ENCODE results near the gene TIMM8A. TPM values are rescaled to one million over a fixed set of nuclear protein-coding genes. Genes with fewer than 3 reads are reported as not detected.
"Not testable (repeated sequence)": the region's sequence is repeated elsewhere in the genome, so short reads cannot be mapped to it uniquely, and the experiment has no call there.

Gene TIMM8A
- total and polyA plus RNA-seq, 3 experiments from 2014 or later = 11.8 to 43.3 (median 40.1) TPM

DNA sequence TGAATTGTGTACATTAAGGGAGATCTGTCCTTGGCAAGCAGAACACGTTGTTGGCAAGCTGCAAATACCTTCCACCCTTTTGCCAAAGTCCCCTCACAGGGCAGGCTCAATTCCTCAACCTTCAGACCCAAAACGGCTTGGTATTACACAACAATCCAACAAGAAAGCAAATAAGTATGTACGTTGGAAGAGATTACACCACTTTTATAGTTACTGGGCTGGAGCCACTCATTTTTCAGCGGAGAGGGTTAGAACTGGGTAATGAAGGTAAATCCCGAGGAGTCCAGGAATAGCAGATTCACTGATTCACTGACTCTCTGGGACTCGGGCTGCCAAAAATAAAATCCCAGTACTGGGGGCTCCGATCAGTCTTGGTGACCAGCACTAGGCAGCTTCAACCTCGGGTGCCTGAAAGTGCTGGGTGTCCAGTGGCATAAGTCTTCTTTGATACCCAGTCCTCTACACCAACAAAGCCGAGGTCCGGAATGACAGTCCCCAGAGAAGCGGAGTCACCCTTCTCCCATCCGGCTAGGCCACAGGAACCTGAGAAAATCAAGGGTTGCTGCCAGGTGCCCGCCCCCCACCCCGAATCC lies 587 bp downstream of the TIMM8A start:
- Histone ChIP-seq H3K27me3 (ENCODE audit: insufficient read depth, low read length, poor library complexity, severe bottlenecking) (no peaks in the 10 kb centered on the region), H3K27ac (ENCODE audit: low read depth, low read length) (peak overlapping the region; percentile 74), H3K4me1 (ENCODE audit: insufficient read depth, low read length) (no peaks in the 10 kb centered on the region), H3K9me3 (ENCODE audit: low read length) (no peaks in the 10 kb centered on the region), H3K36me3 (ENCODE audit: insufficient read depth, low read length) (no peaks in the 10 kb centered on the region), H3K4me3 (ENCODE audit: low read length) (peak overlapping the region; percentile 88)
- Mint-ChIP-seq H3K27ac (peak overlapping the region; percentile 87 to 96 (median 91)), H3K9me3 (no peaks in the 10 kb centered on the region), H3K4me3 (peak overlapping the region; percentile 88 to 97 (median 92)), H3K27me3 (peaks cover 0 to 6% of the 10 kb centered on the region in 2 donors), H3K4me1 (peaks cover 14 to 22% (median 15%) of the 10 kb centered on the region in 3 donors), H3K36me3 (peaks cover 0 to 15% (median 1%) of the 10 kb centered on the region in 3 donors)
- CTCF ChIA-PET = interaction anchor here (2.9 kb wide), 1 partner anchor 43 kb away, joined by 12 read pairs; the partner anchor contains the start of gene RPL36A
- peak in 1 of 5 donors; percentile 2 for DNase-seq
- POLR2A ChIA-PET = interaction anchor here (1.2 to 1.8 kb wide), 4 partner anchors 43 to 584 kb away, joined by 3 to 8 read pairs (median 4); partner anchors contain the start of genes GLA, HNRNPH2, RPL36A and ZMAT1

DNA sequence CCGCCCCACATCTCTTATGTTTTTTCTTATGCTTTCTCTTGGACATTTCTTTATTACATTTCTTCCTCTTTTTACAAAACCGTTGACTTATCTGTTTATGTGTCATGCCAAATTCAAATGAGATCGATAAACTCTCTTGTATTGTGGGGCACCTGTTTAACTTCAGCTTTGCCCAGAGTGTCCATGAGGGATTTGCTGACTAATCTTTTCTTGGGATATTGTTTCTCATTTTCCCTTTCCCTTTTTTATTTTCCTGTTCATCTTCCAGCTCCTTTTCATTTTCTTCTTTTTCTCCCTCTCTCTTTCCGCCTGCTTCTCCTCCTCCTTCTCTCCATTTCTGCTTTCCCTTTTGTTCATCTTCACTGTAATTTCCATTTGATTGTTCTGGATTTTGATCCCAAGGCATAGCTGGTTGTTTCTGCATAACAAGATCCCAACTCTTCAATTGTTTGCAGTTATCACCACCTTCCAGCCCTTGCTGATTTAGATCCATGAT lies 10.7 kb downstream of the TIMM8A start:
- Mint-ChIP-seq H3K27me3 (peaks cover 0 to 2% of the 10 kb centered on the region in 2 donors), H3K36me3 (peaks cover 0 to 1% (median 0%) of the 10 kb centered on the region in 3 donors)

GRCh38 chrX:101334310-101334709 lies 14.2 kb downstream of the TIMM8A start:
- H3K36me3 Mint-ChIP-seq; H3K27ac ChIP-seq (ENCODE audit: low read depth, low read length); H3K27ac Mint-ChIP-seq; H3K27me3 Mint-ChIP-seq; POLR2A ChIA-PET; H3K27me3 ChIP-seq (ENCODE audit: insufficient read depth, low read length, poor library complexity, severe bottlenecking); H3K4me1 ChIP-seq (ENCODE audit: insufficient read depth, low read length); H3K4me3 Mint-ChIP-seq; H3K9me3 ChIP-seq (ENCODE audit: low read length); H3K36me3 ChIP-seq (ENCODE audit: insufficient read depth, low read length); CTCF ChIA-PET; H3K4me3 ChIP-seq (ENCODE audit: low read length); H3K9me3 Mint-ChIP-seq; DNase-seq; H3K4me1 Mint-ChIP-seq: not testable (repeated sequence)

More for the DNA sequence above, 10.7 kb downstream of the TIMM8A start:
- no peaks in the 10 kb centered on the region for H3K36me3 ChIP-seq (ENCODE audit: insufficient read depth, low read length)
- no peaks in the 10 kb centered on the region for H3K4me1 ChIP-seq (ENCODE audit: insufficient read depth, low read length)
- H3K9me3 ChIP-seq (ENCODE audit: low read length) = no peaks in the 10 kb centered on the region
- Mint-ChIP-seq H3K27ac (no peak overlapping the region), H3K4me1 (no peaks in the 10 kb centered on the region), H3K9me3 (peaks cover 0 to 2% (median 0%) of the 10 kb centered on the region in 5 donors), H3K4me3 (no peak overlapping the region)
- H3K4me3 ChIP-seq (ENCODE audit: low read length) = no peak overlapping the region
- CTCF ChIA-PET = no interaction called here
- H3K27ac ChIP-seq (ENCODE audit: low read depth, low read length) = no peak overlapping the region
- no peaks in the 10 kb centered on the region for H3K27me3 ChIP-seq (ENCODE audit: insufficient read depth, low read length, poor library complexity, severe bottlenecking)
- DNase-seq = no peak
- POLR2A ChIA-PET = no interaction called here

DNA sequence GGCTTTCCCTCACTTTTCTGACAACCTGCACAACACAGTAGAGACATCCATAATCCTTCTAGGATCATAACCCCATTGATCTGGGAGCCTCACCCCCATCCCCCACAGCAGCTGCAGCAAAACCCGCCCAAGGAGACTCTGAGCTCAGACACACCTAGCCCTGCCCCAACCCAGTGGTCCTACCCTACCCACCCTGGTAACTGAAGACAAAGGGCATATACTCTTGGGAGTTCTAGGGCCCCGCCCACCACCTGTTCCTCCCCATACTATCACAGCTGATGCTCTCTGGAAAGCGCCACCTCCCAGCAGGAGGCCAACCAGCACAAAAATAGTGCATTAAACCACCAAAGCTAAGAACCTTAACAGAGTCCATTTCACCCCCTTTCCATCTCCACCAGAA lies 21.9 kb downstream of the TIMM8A start:
- H3K36me3 ChIP-seq (ENCODE audit: insufficient read depth, low read length); H3K36me3 Mint-ChIP-seq; H3K27ac Mint-ChIP-seq; H3K4me1 Mint-ChIP-seq; H3K27me3 ChIP-seq (ENCODE audit: insufficient read depth, low read length, poor library complexity, severe bottlenecking); H3K4me3 Mint-ChIP-seq; H3K9me3 ChIP-seq (ENCODE audit: low read length); H3K9me3 Mint-ChIP-seq; H3K4me1 ChIP-seq (ENCODE audit: insufficient read depth, low read length); H3K27me3 Mint-ChIP-seq; CTCF ChIA-PET; H3K27ac ChIP-seq (ENCODE audit: low read depth, low read length); POLR2A ChIA-PET; DNase-seq; H3K4me3 ChIP-seq (ENCODE audit: low read length): not testable (repeated sequence)

- Histone ChIP-seq H3K27ac (ENCODE audit: low read depth, low read length) (no peak overlapping the region), H3K36me3 (ENCODE audit: insufficient read depth, low read length) (no peaks in the 10 kb centered on the region), H3K4me3 (ENCODE audit: low read length) (no peak overlapping the region), H3K9me3 (ENCODE audit: low read length) (no peaks in the 10 kb centered on the region), H3K4me1 (ENCODE audit: insufficient read depth, low read length) (no peaks in the 10 kb centered on the region), H3K27me3 (ENCODE audit: insufficient read depth, low read length, poor library complexity, severe bottlenecking) (no peaks in the 10 kb centered on the region)
- H3K27me3 Mint-ChIP-seq = peaks cover 3 to 4% of the 10 kb centered on the region in 2 donors
- H3K9me3 Mint-ChIP-seq = peaks cover 0 to 3% (median 0%) of the 10 kb centered on the region in 5 donors
- POLR2A ChIA-PET = no interaction called here
- no peak for DNase-seq
- H3K4me1 Mint-ChIP-seq = no peaks in the 10 kb centered on the region
- H3K27ac Mint-ChIP-seq = no peak overlapping the region
- H3K36me3 Mint-ChIP-seq = no peaks in the 10 kb centered on the region
- CTCF ChIA-PET = no interaction called here
- H3K4me3 Mint-ChIP-seq = no peak overlapping the region
Observed at GRCh38 chrX:101303790-101304189, 44.8 kb downstream of the TIMM8A start.

Other genes starting within 250 kb of the TIMM8A start
- under 1 TPM; 0.18 TPM for gene DRP2, start 129.0 kb downstream of the TIMM8A start, total RNA-seq
- not detected for gene DRP2, start 129.0 kb downstream of the TIMM8A start, polyA plus RNA-seq
- gene TAF7L, start 57.4 kb downstream of the TIMM8A start, total RNA-seq = not detected
- not detected for gene TAF7L, start 57.4 kb downstream of the TIMM8A start, polyA plus RNA-seq
- gene BTK, start 37.4 kb upstream of the TIMM8A start, total RNA-seq = under 1 TPM; 0.48 to 0.60 TPM
- not detected for gene BTK, start 37.4 kb upstream of the TIMM8A start, polyA plus RNA-seq
- gene RPL36A, start 42.3 kb upstream of the TIMM8A start, total RNA-seq = 100 to 1,000 TPM; 332 to 416 TPM
- gene RPL36A, start 42.3 kb upstream of the TIMM8A start, polyA plus RNA-seq = 2,098 TPM
- gene GLA, start 59.2 kb upstream of the TIMM8A start, total RNA-seq = 10 to 100 TPM; 43.3 to 44.2 TPM
- 17.0 TPM for gene GLA, start 59.2 kb upstream of the TIMM8A start, polyA plus RNA-seq
- gene HNRNPH2, start 59.5 kb upstream of the TIMM8A start, total RNA-seq = 10 to 100 TPM; 21.3 to 22.0 TPM
- gene HNRNPH2, start 59.5 kb upstream of the TIMM8A start, polyA plus RNA-seq = 78.7 TPM
- 1 to 10 TPM; 3.9 to 4.9 TPM for gene ARMCX4, start 136.7 kb upstream of the TIMM8A start, total RNA-seq
- 0.78 TPM for gene ARMCX4, start 136.7 kb upstream of the TIMM8A start, polyA plus RNA-seq
- gene ARMCX1, start 201.8 kb upstream of the TIMM8A start, total RNA-seq = 1 to 10 TPM; 2.1 to 2.2 TPM
- 1.0 TPM for gene ARMCX1, start 201.8 kb upstream of the TIMM8A start, polyA plus RNA-seq

Data from CD8-positive, alpha-beta memory T cell (primary cell).